Spinal cord (tissue), 10 donors: Measurements from ENCODE around the gene TMEM198. TPM values are rescaled to one million over a fixed set of nuclear protein-coding genes. Genes with fewer than 3 reads are reported as not detected.

ENCODE experiments used
- DNase-seq, 6 donors: peaks; one replicate each; pipeline versions ENCODE4 v3.0.0 to v3.0.0-alpha.2; 2013 to 2015; ENCODE audit warnings: low spot score in 6 of 6, low read depth in 4 of 6
- H3K27ac ChIP-seq: one replicate; pipeline ENCODE4 v1.5.1; 2013; ENCODE audit warnings: low read depth, low read length, control low read depth
- H3K27me3 ChIP-seq: one replicate; pipeline ENCODE4 v1.6.1; 2013; ENCODE audit warnings: low read length; ENCODE audit not compliant: control insufficient read depth, insufficient read depth
- H3K36me3 ChIP-seq: one replicate; pipeline ENCODE4 v1.6.1; 2013; ENCODE audit warnings: low read length; ENCODE audit not compliant: control insufficient read depth, insufficient read depth
- H3K4me1 ChIP-seq: one replicate; pipeline ENCODE4 v1.6.1; 2013; ENCODE audit warnings: low read length; ENCODE audit not compliant: control insufficient read depth, insufficient read depth
- H3K4me3 ChIP-seq: one replicate; pipeline ENCODE4 v1.5.1; 2013; ENCODE audit warnings: low read depth, low read length, control low read depth
- H3K9me3 ChIP-seq: one replicate; pipeline ENCODE4 v1.6.1; 2013; ENCODE audit warnings: low read length; ENCODE audit not compliant: control insufficient read depth, insufficient read depth
- WGBS: methylation state at CpG from one replicate; pipeline ENCODE4 v1.1.5; 2013; ENCODE audit warnings: missing lambda C conversion rate; ENCODE audit not compliant: insufficient coverage; 5-methylcytosine and 5-hydroxymethylcytosine counted together
- polyA plus RNA-seq, 2 donors: library from polyadenylated mRNA; unstranded; fragments of 120-200 nt; gene quantifications; one replicate each; pipeline ENCODE4 v1.2.1, GENCODE V29; 2013; ENCODE audit not compliant: insufficient read length in 2 of 2
- total RNA-seq, 2 donors: library from RNA; depleted of rRNA in 1 of 2; stranded (reverse); fragments of 120-200 nt in 1 of 2; fragments of >200 nt in 1 of 2; gene quantifications; one replicate each; pipeline versions ENCODE4 v1.2.3 to v1.2.4, GENCODE V29; 2013 to 2014
- donor health status: healthy.

TMEM198 gene
- total and polyA plus RNA-seq, 4 donors, result 4.7 to 19.0 (median 12.0) TPM

GRCh38 chr2:219533930-219534661, 9.7 kb upstream of the TMEM198 start:
- 75% methylated on average over 1 of the region's 6 CpGs for WGBS
- H3K27ac ChIP-seq, result no peak overlapping the region
- H3K4me1 ChIP-seq, result peaks cover 43% of the 10 kb centered on the region
- no peak overlapping the region for H3K4me3 ChIP-seq
- no peak for DNase-seq
- peaks cover 48% of the 10 kb centered on the region for H3K36me3 ChIP-seq
- H3K27me3 ChIP-seq, result peaks cover 14% of the 10 kb centered on the region
- H3K9me3 ChIP-seq, result no peaks in the 10 kb centered on the region

DNA sequence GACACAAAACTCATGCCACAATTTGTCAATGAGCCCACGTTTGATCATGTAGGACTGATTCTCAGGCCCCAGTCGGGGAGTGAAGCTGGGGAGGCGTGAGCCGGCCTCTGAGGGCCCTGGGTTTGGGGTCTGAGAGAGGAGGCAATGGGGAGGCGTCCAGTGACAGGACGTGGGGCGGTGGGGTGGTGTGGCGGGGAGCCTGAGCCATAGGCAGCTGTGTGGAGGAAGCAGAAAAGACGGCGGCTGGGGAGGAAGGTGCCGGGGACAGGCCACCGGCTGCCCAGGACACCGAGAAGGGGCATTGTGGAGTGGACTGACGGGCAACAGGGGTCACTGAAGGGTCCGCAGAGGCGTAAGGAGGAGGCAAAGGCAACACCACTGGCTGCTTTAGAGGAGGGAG, 7.4 kb upstream of the TMEM198 start:
- 77% methylated on average over 15 of the region's 16 CpGs for WGBS
- H3K4me1 ChIP-seq, result peaks cover 48% of the 10 kb centered on the region

DNA sequence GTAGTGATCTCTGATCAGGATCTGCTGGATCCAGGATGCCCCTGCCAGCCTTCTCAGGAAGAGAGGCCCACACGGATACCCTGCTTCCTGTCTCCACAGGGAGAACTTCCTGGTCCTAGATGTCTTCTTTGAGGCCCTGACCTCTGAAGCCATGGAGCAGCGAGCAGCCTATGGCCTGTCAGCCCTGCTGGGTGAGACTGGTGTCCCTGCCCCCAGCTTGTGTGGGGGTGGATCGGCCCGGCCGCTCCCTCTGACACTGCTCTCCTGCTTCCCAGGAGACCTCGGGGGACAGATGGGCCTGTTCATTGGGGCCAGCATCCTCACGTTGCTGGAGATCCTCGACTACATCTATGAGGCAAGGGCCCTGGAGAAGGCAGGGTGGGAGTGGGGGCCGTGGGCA, 6.9 kb upstream of the TMEM198 start:
- Histone ChIP-seq H3K9me3 (no peaks in the 10 kb centered on the region), H3K27me3 (no peaks in the 10 kb centered on the region), H3K4me1 (peaks cover 54% of the 10 kb centered on the region), H3K36me3 (peaks cover 70% of the 10 kb centered on the region), H3K4me3 (no peak overlapping the region), H3K27ac (peak overlapping the region; percentile 93)
- WGBS, result 63% methylated on average over 9 of the region's 9 CpGs
- DNase-seq, result no peak

More for the DNA sequence above, 7.4 kb upstream of the TMEM198 start:
- no peak overlapping the region for H3K27ac ChIP-seq
- no peak for DNase-seq
- H3K27me3 ChIP-seq, result peaks cover 2% of the 10 kb centered on the region
- H3K36me3 ChIP-seq, result peaks cover 69% of the 10 kb centered on the region
- no peak overlapping the region for H3K4me3 ChIP-seq
- no peaks in the 10 kb centered on the region for H3K9me3 ChIP-seq

GRCh38 chr2:219537657-219538488, 6.0 kb upstream of the TMEM198 start:
- Histone ChIP-seq H3K27me3 (no peaks in the 10 kb centered on the region), H3K4me1 (peaks cover 62% of the 10 kb centered on the region), H3K27ac (peak overlapping the region; percentile 93), H3K4me3 (no peak overlapping the region), H3K9me3 (no peaks in the 10 kb centered on the region), H3K36me3 (peaks cover 67% of the 10 kb centered on the region)
- peak in 1 of 6 donors; percentile 64 for DNase-seq
- 38% methylated on average over 9 of the region's 15 CpGs for WGBS

DNA sequence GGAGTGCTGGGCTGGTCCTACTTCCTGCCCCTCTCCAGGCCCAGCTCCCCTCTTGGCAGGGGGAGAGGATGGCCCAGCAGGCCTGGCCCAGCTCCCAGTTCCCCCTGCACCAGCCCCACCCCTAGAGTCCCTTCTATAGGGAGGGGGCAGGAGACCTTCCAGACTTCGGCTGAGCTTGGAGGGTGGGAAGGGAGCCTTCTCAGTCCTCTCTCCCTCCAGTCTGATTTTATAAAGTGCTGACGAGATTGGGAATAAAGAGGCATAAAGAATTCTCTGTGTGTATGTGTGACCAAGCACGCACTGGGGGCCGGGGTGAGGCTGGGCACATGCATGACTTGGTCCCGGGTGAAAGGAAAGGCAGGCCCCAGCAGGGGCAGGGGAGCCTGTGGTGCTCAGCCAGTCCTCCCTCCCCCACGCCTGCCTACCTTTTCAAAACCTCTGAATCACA, 5.3 kb upstream of the TMEM198 start:
- Histone ChIP-seq H3K27ac (peak overlapping the region; percentile 93), H3K36me3 (peaks cover 64% of the 10 kb centered on the region), H3K9me3 (no peaks in the 10 kb centered on the region), H3K4me1 (peaks cover 64% of the 10 kb centered on the region), H3K4me3 (no peak overlapping the region), H3K27me3 (no peaks in the 10 kb centered on the region)
- 14% methylated on average over 3 of the region's 6 CpGs for WGBS
- peak in 2 of 6 donors; percentile 66 to 87 for DNase-seq

GRCh38 chr2:219538956-219539788, 4.7 kb upstream of the TMEM198 start:
- Histone ChIP-seq H3K4me1 (peaks cover 66% of the 10 kb centered on the region), H3K27me3 (no peaks in the 10 kb centered on the region), H3K4me3 (no peak overlapping the region), H3K27ac (peak overlapping the region; percentile 93), H3K9me3 (no peaks in the 10 kb centered on the region), H3K36me3 (peaks cover 61% of the 10 kb centered on the region)
- WGBS, result 74% methylated on average over 32 of the region's 32 CpGs
- DNase-seq, result no peak

DNA sequence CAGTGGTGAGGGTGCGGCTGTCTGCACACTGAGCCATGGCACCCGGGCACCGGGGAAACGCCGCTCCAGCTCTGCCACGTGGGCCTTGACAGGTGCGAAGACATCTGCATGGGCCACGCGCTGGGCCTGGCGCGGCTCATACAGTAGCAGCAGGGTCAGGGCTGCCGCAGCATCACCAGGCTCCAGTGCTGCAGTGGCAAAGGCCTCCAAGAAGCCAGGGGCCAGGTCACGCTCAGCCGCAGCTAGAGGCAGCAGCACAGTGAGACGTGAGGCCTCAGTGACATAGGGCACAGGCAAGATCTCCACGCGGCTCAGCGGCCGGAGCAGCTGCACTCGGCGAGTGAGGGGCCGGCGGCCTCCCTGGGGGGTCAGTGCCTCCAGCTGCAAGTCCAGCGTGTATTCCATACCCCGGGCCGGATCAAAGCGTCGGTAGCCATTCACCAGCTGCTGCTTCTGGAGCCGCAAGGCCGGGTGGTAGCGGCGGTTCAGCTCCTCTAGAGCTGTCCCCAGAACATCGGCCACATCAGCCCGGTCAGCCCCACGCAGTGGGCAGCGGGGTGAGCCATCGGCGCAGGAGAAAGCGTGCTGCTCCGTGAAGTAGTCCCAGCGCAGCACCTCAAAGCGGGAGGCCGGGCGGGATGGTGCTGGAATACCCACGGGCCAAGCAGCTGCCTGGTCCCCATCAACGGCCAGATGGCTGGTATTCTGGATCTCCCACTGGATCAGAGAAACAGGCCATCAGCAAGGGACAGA, 3.7 kb upstream of the TMEM198 start:
- DNase-seq, result no peak
- H3K27ac ChIP-seq, result peak overlapping the region; percentile 93
- no peak overlapping the region for H3K4me3 ChIP-seq
- peaks cover 69% of the 10 kb centered on the region for H3K4me1 ChIP-seq
- H3K9me3 ChIP-seq, result no peaks in the 10 kb centered on the region
- peaks cover 57% of the 10 kb centered on the region for H3K36me3 ChIP-seq
- H3K27me3 ChIP-seq, result no peaks in the 10 kb centered on the region
- WGBS, result 88% methylated on average over 46 of the region's 46 CpGs

DNA sequence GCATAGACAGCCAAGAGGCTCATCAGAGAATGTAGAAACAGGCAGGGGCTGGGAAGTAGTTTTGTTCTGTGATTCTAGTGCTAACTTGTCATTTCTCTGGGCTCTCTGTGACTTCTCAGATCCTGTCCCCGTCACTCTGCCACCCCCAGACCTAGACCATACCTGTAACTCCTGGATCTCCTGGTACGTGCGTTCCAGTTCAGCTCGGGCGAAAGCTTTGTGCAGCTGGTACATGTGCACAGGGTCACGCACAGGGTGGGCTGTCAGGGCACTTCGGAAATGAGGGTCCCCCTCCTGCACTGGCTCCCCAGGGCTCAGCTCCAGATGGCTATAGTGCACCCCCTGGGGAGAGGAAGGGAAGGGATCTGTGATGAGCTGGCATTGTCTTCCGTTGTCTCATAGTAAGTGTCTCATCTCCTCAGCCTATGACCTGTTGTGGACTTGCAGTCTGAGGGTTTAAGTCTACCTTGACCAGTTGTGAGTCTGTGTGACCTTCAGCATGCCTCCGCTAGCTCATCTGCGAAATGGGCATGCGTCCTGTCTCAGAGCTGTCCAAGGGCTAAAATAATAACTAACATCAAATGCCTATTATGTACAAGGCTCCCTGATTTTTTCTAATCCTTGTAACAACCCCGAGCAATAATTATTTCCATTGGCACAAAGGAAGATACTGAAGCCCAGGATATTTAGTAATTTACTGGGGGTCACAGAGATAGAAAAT, 2.9 kb upstream of the TMEM198 start:
- 89% methylated on average over 8 of the region's 12 CpGs for WGBS
- H3K4me3 ChIP-seq, result no peak overlapping the region

More for the DNA sequence above, 2.9 kb upstream of the TMEM198 start:
- H3K36me3 ChIP-seq, result peaks cover 63% of the 10 kb centered on the region
- DNase-seq, result no peak
- no peaks in the 10 kb centered on the region for H3K9me3 ChIP-seq
- H3K27ac ChIP-seq, result no peak overlapping the region
- H3K27me3 ChIP-seq, result no peaks in the 10 kb centered on the region
- peaks cover 76% of the 10 kb centered on the region for H3K4me1 ChIP-seq
